Endothelial cell of umbilical vein (primary cell): ENCODE measurements around the gene IL10RB. TPM values are rescaled to one million over a fixed set of nuclear protein-coding genes. Genes with fewer than 3 reads are reported as not detected.

Source experiments
- BruUV-seq: library from RNA; stranded (reverse); fragments of 400-500 nt; replicated peaks from 2 replicates; lab custom pipeline; 2021; lab: Mats Ljungman, UMichigan
- CTCF ChIA-PET: fragments of 300-600, 350-600 bp; sonication (Branson Sonifier 250); formaldehyde crosslinking; loops from one replicate; lab custom pipeline; 2021; ENCODE audit warnings: antibody characterized with exemption, inconsistent platforms; lab: Charles Lee
- POLR2A ChIA-PET: fragments of 300-600, 350-600 bp; sonication (Branson Sonifier 250); formaldehyde crosslinking; loops from one replicate; lab custom pipeline; 2021; ENCODE audit warnings: antibody characterized with exemption, inconsistent platforms; lab: Charles Lee
- DNase-seq: peaks from one replicate; pipeline ENCODE4 v3.0.0-alpha.2; 2011; ENCODE audit warnings: low read depth, low spot score
- FAIRE-seq: peaks from 2 replicates; lab custom pipeline; 2011; peaks lifted over from hg19 to GRCh38; lab: Jason Lieb, UNC
- H2AFZ ChIP-seq: 2 replicates; pipeline ENCODE4 v1.6.0; 2012; ENCODE audit warnings: low read depth, low read length, control low read depth, inconsistent platforms
- H3K27ac ChIP-seq: 2 replicates; pipeline ENCODE4 v1.5.1; 2011; ENCODE audit warnings: low read depth, mild to moderate bottlenecking, control low read depth, low read length, moderate library complexity; ENCODE audit not compliant: insufficient read depth
- H3K27me3 ChIP-seq, 2 experiments: 2 replicates each; pipeline versions ENCODE4 v1.6.0 to v1.6.1; 2011; ENCODE audit warnings: low read length in 2 of 2, mixed read lengths in 1 of 2; ENCODE audit not compliant: control insufficient read depth in 2 of 2, insufficient read depth in 2 of 2
- H3K36me3 ChIP-seq, 2 experiments: 2 replicates in 1 of 2; 3 replicates in 1 of 2; pipeline ENCODE4 v1.5.1; 2011; ENCODE audit warnings: low read length in 2 of 2, mild to moderate bottlenecking in 1 of 2, moderate library complexity in 1 of 2; ENCODE audit not compliant: control insufficient read depth in 2 of 2, insufficient read depth in 2 of 2; ENCODE audit errors: extremely low read depth in 1 of 2
- H3K4me1 ChIP-seq: 3 replicates; pipeline ENCODE4 v1.5.1; 2011; ENCODE audit warnings: mild to moderate bottlenecking, low read length; ENCODE audit not compliant: control insufficient read depth, insufficient read depth; ENCODE audit errors: extremely low read depth
- H3K4me2 ChIP-seq: 2 replicates; pipeline ENCODE4 v1.6.1; 2011; ENCODE audit warnings: low read length, control low read depth, mixed read lengths; ENCODE audit not compliant: insufficient read depth
- H3K4me3 ChIP-seq, 3 experiments: fragments of 200-600 bp in 1 of 3; sonication (generic), shearing (Covaris generic) in 1 of 3; replicated peaks in 1 of 3; 2 replicates each; pipeline ENCODE4 v1.5.1; 2011 to 2016; ENCODE audit warnings: control low read depth in 3 of 3, low read length in 3 of 3, mild to moderate bottlenecking in 2 of 3, inconsistent platforms in 1 of 3, low read depth in 1 of 3, moderate library complexity in 1 of 3; ENCODE audit not compliant: insufficient read depth in 1 of 3
- H3K79me2 ChIP-seq: 2 replicates; pipeline ENCODE4 v1.6.0; 2012; ENCODE audit warnings: low read length, inconsistent platforms; ENCODE audit not compliant: control insufficient read depth, insufficient read depth
- H3K9ac ChIP-seq: replicated peaks from 2 replicates; pipeline ENCODE3; 2011; ENCODE audit warnings: low read length, control low read depth; ENCODE audit not compliant: insufficient read depth; ENCODE audit errors: extremely low read depth
- H3K9me1 ChIP-seq: replicated peaks from 3 replicates; pipeline ENCODE4 v1.6.0; 2011; ENCODE audit warnings: mild to moderate bottlenecking, low read length; ENCODE audit not compliant: control insufficient read depth, insufficient read depth; ENCODE audit errors: extremely low read depth
- H3K9me3 ChIP-seq: replicated peaks from 2 replicates; pipeline ENCODE4 v1.5.1; 2012; ENCODE audit warnings: low read length, inconsistent platforms; ENCODE audit not compliant: control insufficient read depth, insufficient read depth
- H4K20me1 ChIP-seq: replicated peaks from 2 replicates; pipeline ENCODE3; 2011; ENCODE audit warnings: mild to moderate bottlenecking, low read length; ENCODE audit not compliant: control insufficient read depth, insufficient read depth; ENCODE audit errors: extremely low read depth
- EZH2 ChIP-seq: IDR thresholded peaks from 2 replicates; pipeline ENCODE4 v1.6.1; 2012; ENCODE audit warnings: borderline replicate concordance, low read depth, mild to moderate bottlenecking, moderate library complexity, low read length, inconsistent platforms; ENCODE audit not compliant: severe bottlenecking
- FOS ChIP-seq: IDR thresholded peaks from 2 replicates; pipeline ENCODE4 v1.6.1; 2011; ENCODE audit warnings: mild to moderate bottlenecking, low read length, moderate library complexity, borderline replicate concordance; ENCODE audit not compliant: insufficient read depth
- GATA2 ChIP-seq: IDR thresholded peaks from 2 replicates; pipeline ENCODE4 v1.7.0; 2011; ENCODE audit warnings: low read depth, mild to moderate bottlenecking, moderate library complexity, mixed read lengths, low read length; ENCODE audit not compliant: insufficient read length, insufficient read depth
- JUN ChIP-seq: IDR thresholded peaks from 2 replicates; pipeline ENCODE4 v1.6.1; 2011; ENCODE audit warnings: borderline replicate concordance, low read depth; ENCODE audit not compliant: insufficient read length, insufficient read depth
- MYC ChIP-seq: IDR thresholded peaks from one replicate; pipeline ENCODE4 v1.6.1; 2011; ENCODE audit warnings: mild to moderate bottlenecking, low read depth, low read length
- POLR2AphosphoS5 ChIP-seq: IDR thresholded peaks from 2 replicates; pipeline ENCODE4 v1.6.1; 2012; ENCODE audit warnings: low read depth, mild to moderate bottlenecking, control low read depth, low read length, moderate library complexity; ENCODE audit not compliant: insufficient read depth
- dilution Hi-C: fragments of 300-500 bp; cut with MboI; formaldehyde crosslinking; loops from one replicate; pipeline ENCODE4 v1.15.0; 2019; ENCODE audit warnings: low sequenced_read_pairs; ENCODE audit not compliant: extremely low pct_ligation_motif_present
- intact Hi-C: fragments of 100-400 bp; cut with micrococcal nuclease; formaldehyde crosslinking; loops from one replicate; pipeline ENCODE4 v1.10.0; 2022
- polyA plus RNA-seq, 4 experiments: library from polyadenylated mRNA; depleted of rRNA in 3 of 4; stranded (reverse) in 3 of 4; unstranded in 1 of 4; fragments of >200 nt; gene quantifications; 2 replicates each; pipeline versions ENCODE4 v1.2.1 to v1.2.3, GENCODE V29; 2011 to 2012; ENCODE audit warnings: missing spikeins in 1 of 4
- total RNA-seq: library from RNA; stranded (reverse); gene quantifications from 2 replicates; pipeline ENCODE4 v1.2.3, GENCODE V29; 2021
- TF ChIP-seq, protein P1 (sequence below), 2 donors: IDR thresholded peaks; 1 replicate in 1 of 2; 2 replicates in 1 of 2; pipeline ENCODE4 v1.5.1; 2011; ENCODE audit warnings: low read length in 2 of 2, mild to moderate bottlenecking in 2 of 2, moderate library complexity in 2 of 2, control low read depth in 1 of 2, inconsistent platforms in 1 of 2, low read depth in 1 of 2; ENCODE audit not compliant: insufficient read depth in 1 of 2; ENCODE audit errors: extremely low read depth in 1 of 2
- TF ChIP-seq, protein P2 (sequence below): IDR thresholded peaks from 2 replicates; pipeline ENCODE4 v1.6.1; 2011; ENCODE audit not compliant: insufficient read depth, insufficient read length

The IL10RB gene
- total and polyA plus RNA-seq, 2 donors (not counting 3 experiments of a cell fraction or from before 2014, with no cell fraction given): 21.9 to 31.4 TPM

DNA sequence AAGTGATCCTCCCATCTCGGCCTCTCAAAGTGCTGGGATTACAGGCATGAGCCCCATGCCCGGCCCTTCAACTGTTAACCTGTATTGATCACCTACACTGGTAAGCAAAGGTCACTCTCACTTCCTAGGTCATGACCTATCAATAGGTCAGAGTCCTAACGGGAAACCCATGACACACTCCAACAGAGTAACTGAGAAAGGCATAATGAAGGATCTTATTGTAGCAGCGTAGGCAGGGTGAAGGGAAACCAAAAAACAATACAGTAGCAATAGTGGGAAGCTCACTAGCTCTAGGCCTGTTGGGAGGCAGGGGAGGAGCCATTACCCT lies 39.1 kb downstream of the IL10RB start:
- Histone ChIP-seq H2AFZ (no peak overlapping the region), H3K36me3 (no peaks in the 10 kb centered on the region), H3K27me3 (no peaks in the 10 kb centered on the region), H3K4me3 (no peak overlapping the region), H3K4me1 (peaks cover 16% of the 10 kb centered on the region), H4K20me1 (no peaks in the 10 kb centered on the region), H3K9me3 (no peaks in the 10 kb centered on the region), H3K27ac (no peak overlapping the region), H3K4me2 (no peak overlapping the region), H3K9me1 (no peaks in the 10 kb centered on the region), H3K9ac (no peak overlapping the region), H3K79me2 (no peaks in the 10 kb centered on the region)
- ChIA-PET CTCF (no interaction called here), POLR2A (no interaction called here)
- FAIRE-seq (no peak), DNase-seq (no peak)
- dilution Hi-C loops (no loop called here), intact Hi-C loops (no loop called here)
- TF ChIP-seq, protein P1, sequence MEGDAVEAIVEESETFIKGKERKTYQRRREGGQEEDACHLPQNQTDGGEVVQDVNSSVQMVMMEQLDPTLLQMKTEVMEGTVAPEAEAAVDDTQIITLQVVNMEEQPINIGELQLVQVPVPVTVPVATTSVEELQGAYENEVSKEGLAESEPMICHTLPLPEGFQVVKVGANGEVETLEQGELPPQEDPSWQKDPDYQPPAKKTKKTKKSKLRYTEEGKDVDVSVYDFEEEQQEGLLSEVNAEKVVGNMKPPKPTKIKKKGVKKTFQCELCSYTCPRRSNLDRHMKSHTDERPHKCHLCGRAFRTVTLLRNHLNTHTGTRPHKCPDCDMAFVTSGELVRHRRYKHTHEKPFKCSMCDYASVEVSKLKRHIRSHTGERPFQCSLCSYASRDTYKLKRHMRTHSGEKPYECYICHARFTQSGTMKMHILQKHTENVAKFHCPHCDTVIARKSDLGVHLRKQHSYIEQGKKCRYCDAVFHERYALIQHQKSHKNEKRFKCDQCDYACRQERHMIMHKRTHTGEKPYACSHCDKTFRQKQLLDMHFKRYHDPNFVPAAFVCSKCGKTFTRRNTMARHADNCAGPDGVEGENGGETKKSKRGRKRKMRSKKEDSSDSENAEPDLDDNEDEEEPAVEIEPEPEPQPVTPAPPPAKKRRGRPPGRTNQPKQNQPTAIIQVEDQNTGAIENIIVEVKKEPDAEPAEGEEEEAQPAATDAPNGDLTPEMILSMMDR (IDR thresholded peaks at IDR 0.05; ENCODE audit: extremely low read depth in 1 of 2, insufficient read depth in 1 of 2, low read depth in 1 of 2, low read length in 2 of 2): no peak
- TF ChIP-seq GATA2 (no peak), JUN (no peak)
- no TSS peak for BruUV-seq

DNA sequence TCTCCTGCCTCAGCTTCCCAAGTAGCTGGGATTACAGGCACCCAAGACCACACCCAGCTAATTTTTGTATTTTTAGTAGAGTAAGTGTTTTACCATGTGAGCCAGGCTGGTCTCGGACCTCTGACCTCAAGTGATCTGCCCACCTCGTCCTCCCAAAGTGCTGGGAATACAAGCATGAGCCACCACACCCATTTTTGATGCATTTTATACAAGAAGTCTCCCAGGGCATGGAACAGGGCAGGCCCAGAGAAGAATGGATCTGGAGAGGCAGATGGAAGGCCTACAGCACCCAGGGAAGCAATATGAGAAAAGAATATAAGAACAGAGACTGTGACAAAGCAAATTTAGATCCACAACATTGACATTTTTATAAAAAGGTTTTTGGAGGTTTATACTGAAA lies 39.8 kb downstream of the IL10RB start:
- H3K9me3 ChIP-seq: no peaks in the 10 kb centered on the region
- no peak overlapping the region for H2AFZ ChIP-seq
- no peaks in the 10 kb centered on the region for H3K27me3 ChIP-seq
- FAIRE-seq (no peak), DNase-seq (no peak)
- BruUV-seq: no TSS peak
- H4K20me1 ChIP-seq: no peaks in the 10 kb centered on the region
- dilution Hi-C loops: no loop called here
- POLR2A ChIA-PET: no interaction called here
- intact Hi-C loops: no loop called here
- H3K9ac ChIP-seq: no peak overlapping the region
- no peak overlapping the region for H3K27ac ChIP-seq
- H3K79me2 ChIP-seq: no peaks in the 10 kb centered on the region
- peaks cover 10% of the 10 kb centered on the region for H3K4me1 ChIP-seq
- no peak overlapping the region for H3K4me2 ChIP-seq
- no peak overlapping the region for H3K4me3 ChIP-seq
- TF ChIP-seq JUN (no peak), EZH2 (no peak), POLR2AphosphoS5 (no peak), MYC (no peak), FOS (no peak)
- TF ChIP-seq, protein P1 (IDR thresholded peaks at IDR 0.05; ENCODE audit: extremely low read depth in 1 of 2, insufficient read depth in 1 of 2, low read depth in 1 of 2, low read length in 2 of 2): no peak
- TF ChIP-seq, protein P2, sequence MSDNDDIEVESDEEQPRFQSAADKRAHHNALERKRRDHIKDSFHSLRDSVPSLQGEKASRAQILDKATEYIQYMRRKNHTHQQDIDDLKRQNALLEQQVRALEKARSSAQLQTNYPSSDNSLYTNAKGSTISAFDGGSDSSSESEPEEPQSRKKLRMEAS: no peak
- CTCF ChIA-PET: no interaction called here
- no peaks in the 10 kb centered on the region for H3K9me1 ChIP-seq
- no peaks in the 10 kb centered on the region for H3K36me3 ChIP-seq
